DND-41 (cell line): ENCODE data around the gene CDPF1.
"Not testable (repeated sequence)": the region's sequence is repeated elsewhere in the genome, so short reads cannot be mapped to it uniquely, and the experiment has no call there.

Source experiments
- ATAC-seq: fragments of 200-7000 bp; cut with Tn5 transposase; 3 replicates; pipeline ENCODE4 v1.9.1; 2021; ENCODE audit warnings: low read depth; ENCODE audit not compliant: insufficient read depth
- DNase-seq: peaks from one replicate; pipeline ENCODE4 v3.0.0-alpha.2; 2020
- H2AFZ ChIP-seq: 2 replicates; pipeline ENCODE4 v1.6.0; 2012; ENCODE audit warnings: low read depth, low read length
- H3K27ac ChIP-seq: 2 replicates; pipeline ENCODE4 v1.5.1; 2012; ENCODE audit warnings: low read length, inconsistent platforms
- H3K27me3 ChIP-seq: fragments of 200-600 bp; sonication (generic); 2 replicates; pipeline ENCODE4 v1.6.0; 2012; ENCODE audit warnings: low read length, mild to moderate bottlenecking, inconsistent platforms; ENCODE audit not compliant: insufficient read depth, poor library complexity
- H3K36me3 ChIP-seq: 2 replicates; pipeline ENCODE4 v1.5.1; 2012; ENCODE audit warnings: low read length, inconsistent platforms; ENCODE audit not compliant: insufficient read depth
- H3K4me1 ChIP-seq: 2 replicates; pipeline ENCODE4 v1.5.1; 2012; ENCODE audit warnings: mild to moderate bottlenecking, low read length; ENCODE audit not compliant: insufficient read depth
- H3K4me2 ChIP-seq: 2 replicates; pipeline ENCODE4 v1.6.0; 2012; ENCODE audit warnings: mild to moderate bottlenecking, moderate library complexity, low read length, inconsistent platforms; ENCODE audit not compliant: insufficient read depth
- H3K4me3 ChIP-seq, 2 experiments: fragments of 200-600 bp in 1 of 2; shearing (Covaris generic) in 1 of 2; 2 replicates each; pipeline ENCODE4 v1.5.1; 2012 to 2016; ENCODE audit warnings: inconsistent platforms in 2 of 2, low read length in 2 of 2, mild to moderate bottlenecking in 2 of 2, low read depth in 1 of 2, moderate library complexity in 1 of 2
- H3K79me2 ChIP-seq: 2 replicates; pipeline ENCODE4 v1.6.0; 2012; ENCODE audit warnings: low read length, inconsistent platforms; ENCODE audit not compliant: insufficient read depth
- H3K9ac ChIP-seq: 2 replicates; pipeline ENCODE4 v1.6.0; 2012; ENCODE audit warnings: low read depth, mild to moderate bottlenecking, inconsistent platforms, low read length, moderate library complexity
- H3K9me3 ChIP-seq: 2 replicates; pipeline ENCODE4 v1.5.1; 2012; ENCODE audit warnings: low read length, moderate library complexity, mild to moderate bottlenecking, inconsistent platforms; ENCODE audit not compliant: insufficient read depth, severe bottlenecking
- H4K20me1 ChIP-seq: 2 replicates; pipeline ENCODE4 v1.6.0; 2012; ENCODE audit warnings: low read length; ENCODE audit not compliant: insufficient read depth
- CTCF ChIP-seq: IDR thresholded peaks from 2 replicates; pipeline ENCODE4 v1.5.1; 2012; ENCODE audit warnings: borderline replicate concordance, low read length, moderate library complexity, mild to moderate bottlenecking; ENCODE audit not compliant: poor library complexity, severe bottlenecking; ENCODE audit errors: extremely low read depth
- EZH2 ChIP-seq: IDR thresholded peaks from 3 replicates; pipeline ENCODE4 v1.6.1; 2012; ENCODE audit warnings: borderline replicate concordance, low read depth, mild to moderate bottlenecking, moderate library complexity, low read length, inconsistent platforms; ENCODE audit not compliant: severe bottlenecking

The CDPF1 gene

DNA sequence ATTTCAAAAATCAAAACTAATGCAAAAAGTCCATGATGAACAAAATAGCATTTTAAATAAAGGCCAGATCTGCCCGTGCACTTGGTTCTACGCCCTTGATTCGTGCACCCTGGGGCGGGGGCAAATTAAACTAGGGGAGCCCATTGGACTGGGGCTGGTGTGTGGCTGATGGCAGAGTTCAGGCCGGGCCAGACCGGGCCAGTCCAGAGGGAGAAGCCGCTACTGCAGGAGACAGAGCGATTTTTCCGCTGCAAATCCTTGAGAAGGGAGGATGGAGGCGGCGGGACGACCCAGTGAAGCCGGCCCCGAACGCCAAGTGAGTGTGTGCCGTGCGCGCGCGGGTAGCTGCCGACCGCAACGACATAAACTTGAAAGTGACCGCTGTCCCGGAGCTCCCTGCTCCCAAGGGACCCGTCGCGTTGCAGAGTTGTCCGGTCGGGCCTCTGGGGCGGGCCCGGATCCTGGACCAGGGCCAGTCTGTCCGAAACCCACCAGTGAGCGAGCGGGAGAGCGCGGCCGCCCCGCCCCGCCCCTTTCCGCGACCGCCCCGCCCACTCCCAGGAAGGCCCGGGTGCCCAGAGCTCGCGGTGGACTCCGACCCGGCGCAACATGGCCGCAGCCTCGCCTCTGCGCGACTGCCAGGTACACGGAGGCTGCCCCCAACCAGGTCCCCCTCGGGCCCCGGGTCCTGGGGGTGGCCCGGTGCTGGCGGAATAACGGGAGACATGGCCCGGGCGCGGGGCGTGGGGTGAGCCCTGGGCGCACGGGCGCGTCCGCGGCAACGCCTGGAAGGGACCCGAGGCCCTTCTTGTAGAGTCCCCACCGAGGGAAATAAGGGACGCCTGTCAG lies 17.6 kb upstream of the CDPF1 start, which contains the start of gene TTC38:
Gene TTC38, plus strand, starts transcription at position 578 of the 849 bp plus-strand sequence. Its CDS starts 32 bp downstream, at position 610.
- ATAC-seq: peak; percentile 83
- peaks cover 8% of the 10 kb centered on the region for H3K9me3 ChIP-seq

DNA sequence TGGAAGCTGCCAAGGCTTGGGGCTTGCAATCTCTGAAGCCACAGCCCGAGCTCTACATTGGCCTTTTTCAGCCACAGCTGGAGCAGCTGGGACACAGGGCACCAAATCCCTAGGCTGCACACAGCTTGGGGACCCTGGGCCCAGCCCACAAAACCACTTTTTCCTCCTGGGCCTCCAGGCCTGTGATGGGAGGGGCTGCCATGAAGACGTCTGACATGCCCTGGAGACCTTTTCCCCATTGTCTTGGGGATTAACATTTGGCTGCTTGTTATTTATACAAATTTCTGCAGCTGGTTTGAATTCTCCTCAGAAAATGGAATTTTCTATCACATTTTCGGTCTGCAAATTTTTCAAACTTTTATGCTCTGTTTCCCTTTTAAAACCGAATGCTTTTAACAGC lies 15.5 kb upstream of the CDPF1 start:
- H3K9ac ChIP-seq, H3K36me3 ChIP-seq, H3K4me3 ChIP-seq, H3K79me2 ChIP-seq, H2AFZ ChIP-seq, H3K4me2 ChIP-seq, H3K27me3 ChIP-seq, H4K20me1 ChIP-seq, DNase-seq, ATAC-seq, H3K27ac ChIP-seq: not testable (repeated sequence)
- Histone ChIP-seq H3K4me1 (peaks cover 33% of the 10 kb centered on the region), H3K9me3 (peaks cover 10% of the 10 kb centered on the region)

More for the DNA sequence above, 17.6 kb upstream of the CDPF1 start, which contains the start of gene TTC38:
- Histone ChIP-seq H3K4me3 (peak within 1 kb of the TSS; percentile 63 to 85), H3K36me3 (peaks cover 12% of the 10 kb centered on the region), H3K27me3 (no peaks in the 10 kb centered on the region), H3K27ac (peak within 1 kb of the TSS; percentile 78), H3K4me1 (peaks cover 33% of the 10 kb centered on the region), H3K9ac (peak within 1 kb of the TSS; percentile 75), H2AFZ (peak within 1 kb of the TSS; percentile 94), H3K79me2 (peaks cover 5% of the 10 kb centered on the region; the same call in 1 of the 2 replicates), H4K20me1 (no peaks in the 10 kb centered on the region), H3K4me2 (peak within 1 kb of the TSS; percentile 82)
- DNase-seq: peak; percentile 62
- no peak for TF ChIP-seq EZH2
- no peak for TF ChIP-seq CTCF

DNA sequence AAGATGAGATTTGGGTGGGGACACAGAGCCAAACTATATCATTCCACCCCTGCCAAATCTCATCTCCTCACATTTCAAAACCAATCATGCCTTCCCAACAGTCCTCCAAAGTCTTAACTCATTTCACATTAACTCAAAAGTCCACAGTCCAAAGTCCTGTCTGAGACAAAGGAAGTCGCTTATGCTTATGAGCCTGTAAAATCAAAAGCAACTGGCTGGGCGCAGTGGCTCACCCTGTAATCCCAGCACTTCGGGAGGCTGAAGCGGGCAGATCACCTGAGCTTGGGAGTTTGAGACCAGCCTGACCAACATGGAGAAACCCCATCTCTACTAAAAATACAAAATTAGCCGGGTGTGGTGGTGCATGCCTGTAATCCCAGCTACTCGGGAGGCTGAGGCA lies 14.4 kb upstream of the CDPF1 start:
- ATAC-seq, H3K4me2 ChIP-seq, H3K79me2 ChIP-seq, H3K4me3 ChIP-seq, H4K20me1 ChIP-seq, H3K9ac ChIP-seq, H3K27ac ChIP-seq, H3K27me3 ChIP-seq, H2AFZ ChIP-seq, H3K36me3 ChIP-seq, DNase-seq: not testable (repeated sequence)
- Histone ChIP-seq H3K4me1 (peaks cover 27% of the 10 kb centered on the region), H3K9me3 (peaks cover 10% of the 10 kb centered on the region)

DNA sequence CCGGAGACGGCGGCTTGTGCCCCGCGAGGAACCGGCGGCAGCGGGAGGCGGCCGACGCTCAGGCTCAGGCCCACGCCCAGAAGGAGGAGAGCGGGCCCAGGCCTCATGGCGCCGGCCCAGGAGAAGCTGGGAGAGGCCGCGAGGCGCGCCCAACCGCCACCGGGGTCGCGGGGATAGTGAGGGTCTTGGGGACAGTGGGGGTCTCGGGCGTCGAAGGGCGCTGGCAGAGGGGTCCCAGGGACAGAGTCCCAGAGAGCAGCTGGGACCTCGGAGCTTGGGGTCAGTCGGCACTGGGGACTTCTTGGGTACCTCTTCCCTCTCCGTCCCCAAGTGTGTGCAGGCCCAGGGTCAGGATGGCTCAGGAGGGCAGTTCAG lies 13.1 kb upstream of the CDPF1 start, which contains the start of gene PKDREJ:
Gene PKDREJ, minus strand, starts transcription at position 128 of the 375 bp plus-strand sequence. Its CDS starts 21 bp downstream, at position 107.
- Histone ChIP-seq H4K20me1 (no peaks in the 10 kb centered on the region), H3K4me3 (no peak within 1 kb of the TSS), H3K4me1 (peaks cover 15% of the 10 kb centered on the region), H3K9me3 (peaks cover 10% of the 10 kb centered on the region), H3K27me3 (no peaks in the 10 kb centered on the region), H3K9ac (no peak within 1 kb of the TSS), H3K27ac (no peak within 1 kb of the TSS), H3K4me2 (no peak within 1 kb of the TSS), H2AFZ (no peak within 1 kb of the TSS), H3K36me3 (no peaks in the 10 kb centered on the region), H3K79me2 (peaks cover 3% of the 10 kb centered on the region; the same call in 1 of the 2 replicates)
- no peak for DNase-seq
- TF ChIP-seq CTCF: no peak
- TF ChIP-seq EZH2: no peak
- ATAC-seq: no peak
